NCI-H2227 (cell line): ENCODE measurements around the gene POU2F2.
"Not testable (repeated sequence)": the region's sequence is repeated elsewhere in the genome, so short reads cannot be mapped to it uniquely, and the experiment has no call there.

Experiments used
- DNase-seq: peaks from one replicate; lab custom pipeline; 2025; ENCODE audit not compliant: unreplicated experiment; lab: John Stamatoyannopoulos, UW

Gene POU2F2

GRCh38 chr19:42108527-42109389, 23.5 kb downstream of the POU2F2 start:
- DNase-seq, result peak; percentile 96

- no peak for DNase-seq
Measured at GRCh38 chr19:42105368-42105767, 26.9 kb downstream of the POU2F2 start.

- no peak for DNase-seq
Measured at GRCh38 chr19:42102877-42103276, 29.4 kb downstream of the POU2F2 start.

- DNase-seq, result not testable (repeated sequence)
Measured at GRCh38 chr19:42100241-42100640, 32.0 kb downstream of the POU2F2 start.

GRCh38 chr19:42099336-42099925, 32.8 kb downstream of the POU2F2 start:
- no peak for DNase-seq

- DNase-seq, result no peak
Measured at GRCh38 chr19:42098781-42099180, 33.5 kb downstream of the POU2F2 start.

GRCh38 chr19:42097461-42097860, 34.8 kb downstream of the POU2F2 start:
- DNase-seq, result no peak

- no peak for DNase-seq
Measured at GRCh38 chr19:42096255-42096837, 35.9 kb downstream of the POU2F2 start.

GRCh38 chr19:42095814-42096230, 36.4 kb downstream of the POU2F2 start:
- no peak for DNase-seq

- DNase-seq, result no peak
Measured at GRCh38 chr19:42095142-42095813, 37.0 kb downstream of the POU2F2 start.

GRCh38 chr19:42093926-42094325, 38.3 kb downstream of the POU2F2 start:
- DNase-seq, result no peak

GRCh38 chr19:42093505-42093904, 38.7 kb downstream of the POU2F2 start:
- no peak for DNase-seq

- no peak for DNase-seq
Measured at GRCh38 chr19:42092350-42092749, 39.9 kb downstream of the POU2F2 start.

- DNase-seq, result no peak
Measured at GRCh38 chr19:42091742-42092141, 40.5 kb downstream of the POU2F2 start.

GRCh38 chr19:42091300-42091699, 40.9 kb downstream of the POU2F2 start:
- no peak for DNase-seq

GRCh38 chr19:42090672-42091071, 41.6 kb downstream of the POU2F2 start:
- no peak for DNase-seq

GRCh38 chr19:42089772-42090171, 42.5 kb downstream of the POU2F2 start:
- no peak for DNase-seq

GRCh38 chr19:42089191-42089750, 43.0 kb downstream of the POU2F2 start:
- no peak for DNase-seq

GRCh38 chr19:42088471-42089190, 43.6 kb downstream of the POU2F2 start:
- no peak for DNase-seq

- no peak for DNase-seq
Measured at GRCh38 chr19:42086770-42087550, 45.3 kb downstream of the POU2F2 start.
